ENCODE data around the gene TFAP2C.
"Not testable (repeated sequence)": the region's sequence is repeated elsewhere in the genome, so short reads cannot be mapped to it uniquely, and the experiment has no call there.

TFAP2C gene

DNA sequence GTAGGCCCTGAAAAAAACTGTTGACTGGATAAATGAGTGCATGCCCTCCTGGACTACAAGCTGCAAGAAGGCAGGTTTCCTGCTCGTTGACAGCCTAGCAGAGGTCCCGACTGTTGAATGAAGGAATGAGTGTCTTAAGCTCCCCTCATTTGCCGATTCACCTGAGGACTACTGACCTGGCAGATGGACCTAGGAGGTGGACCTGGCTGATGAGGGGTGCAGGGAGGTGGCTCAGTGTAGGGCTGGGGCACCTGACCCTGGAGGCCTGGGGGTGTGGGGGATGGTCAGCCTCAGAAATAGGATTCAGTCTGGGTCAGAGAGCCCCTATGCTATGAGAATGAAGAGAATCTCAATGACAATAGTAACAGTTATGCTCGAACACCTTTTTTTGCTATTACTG, 11.6 kb upstream of the TFAP2C start:
- no peak for DNase-seq (ENCODE audit: low read depth)

DNA sequence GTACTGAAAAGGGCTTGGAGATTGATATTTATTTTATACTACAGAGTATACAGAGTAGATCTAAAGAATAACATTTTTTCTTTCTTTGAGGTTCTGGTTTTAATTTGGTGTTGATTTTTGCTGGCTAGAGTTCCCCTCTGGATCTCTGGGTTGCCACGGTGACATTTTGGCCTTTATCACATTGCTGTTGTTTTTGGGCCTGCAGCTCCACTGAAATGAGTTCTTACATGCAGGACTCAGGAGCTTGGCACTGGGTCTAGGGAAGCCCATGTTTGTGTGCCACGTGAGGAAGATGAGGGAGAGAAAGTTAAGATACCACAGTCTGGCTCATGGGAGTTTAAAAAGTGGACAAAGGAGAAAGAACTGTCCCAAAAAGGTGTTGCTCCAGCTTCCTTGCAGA, 7.4 kb upstream of the TFAP2C start:
- no peak for DNase-seq (ENCODE audit: low read depth)

DNA sequence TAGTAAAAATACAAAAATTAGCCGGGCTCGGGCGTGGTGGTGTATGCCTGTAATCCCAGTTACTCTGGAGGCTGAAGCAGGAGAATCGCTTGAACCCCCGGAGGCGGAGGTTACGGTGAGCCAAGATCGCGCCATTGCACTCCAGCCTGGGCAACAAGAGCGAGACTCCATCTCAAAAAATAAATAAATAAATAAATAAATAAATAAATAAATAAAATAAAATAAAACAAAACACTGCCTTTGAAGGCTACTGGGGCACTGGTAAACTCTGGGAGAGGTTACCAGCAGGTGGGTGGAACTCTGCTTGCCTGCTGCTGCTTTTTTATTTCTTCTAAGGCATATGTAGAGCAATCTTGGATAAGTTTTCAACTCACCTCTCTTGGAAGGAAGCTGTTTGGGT, 5.2 kb upstream of the TFAP2C start:
- not testable (repeated sequence) for DNase-seq (ENCODE audit: low read depth)

DNA sequence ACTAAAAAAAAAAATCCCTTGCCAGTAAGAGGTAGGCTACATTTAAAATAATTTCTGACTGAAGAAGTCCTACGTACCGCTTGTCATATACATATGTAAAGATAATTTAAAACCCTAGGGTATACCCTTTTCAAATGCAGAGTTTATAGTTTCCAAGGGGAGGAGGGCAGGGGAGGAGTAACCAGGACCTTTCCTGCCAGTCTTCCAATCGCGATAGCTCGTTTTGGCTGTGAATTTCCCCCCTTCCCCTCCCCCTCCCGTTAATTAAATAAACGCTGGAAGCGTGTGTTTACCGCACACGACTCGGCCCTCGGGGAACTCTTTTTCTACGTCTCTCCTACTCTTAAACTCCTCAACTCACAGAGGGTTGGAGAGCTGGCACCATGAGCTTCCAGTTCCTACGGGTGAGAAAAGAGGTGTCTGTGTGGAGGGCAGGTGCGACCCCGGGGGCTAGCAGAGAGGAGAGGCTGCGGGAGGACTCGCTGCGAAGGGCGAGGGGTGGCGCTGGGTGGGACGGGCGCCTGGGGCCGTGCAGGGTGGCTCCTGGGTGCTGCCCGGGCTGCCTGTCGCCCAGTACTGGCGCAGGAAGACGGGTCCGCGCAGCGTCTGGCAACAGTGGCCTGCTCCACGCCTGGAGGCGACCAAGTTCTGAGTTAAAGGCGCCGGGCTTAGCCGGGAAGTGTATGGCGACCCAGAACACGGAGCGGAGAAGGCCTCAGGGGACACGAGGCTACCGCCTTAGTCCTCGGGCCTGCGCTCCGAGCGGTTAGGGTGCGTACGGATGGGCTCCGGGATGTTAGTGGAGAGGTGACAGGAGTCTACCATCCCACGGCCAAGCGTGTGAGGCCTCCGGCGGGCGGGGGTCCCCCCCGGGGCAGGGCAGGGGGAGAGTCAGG, 4.1 kb upstream of the TFAP2C start:
- no peak for DNase-seq (ENCODE audit: low read depth)

DNA sequence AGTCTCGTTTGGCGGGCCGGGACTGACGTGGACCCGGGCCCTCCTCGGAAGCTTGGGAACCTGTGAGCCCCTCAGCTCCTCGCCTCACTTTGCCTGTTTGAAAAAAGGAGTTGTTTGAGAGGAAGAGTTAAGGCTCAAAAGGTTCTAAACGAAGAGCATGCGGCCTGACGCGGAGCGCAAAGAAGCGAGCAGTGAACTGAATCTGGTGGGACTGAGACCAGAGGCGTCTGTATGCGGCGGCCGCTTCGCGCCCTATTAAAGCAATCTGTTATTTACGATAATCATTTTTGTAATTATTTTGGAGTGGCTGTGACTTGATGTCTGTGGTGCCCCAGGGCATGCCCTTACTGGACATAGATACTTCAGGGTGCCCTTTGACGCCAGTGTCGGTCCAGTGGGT, 3.3 kb upstream of the TFAP2C start:
- no peak for DNase-seq (ENCODE audit: low read depth)

DNA sequence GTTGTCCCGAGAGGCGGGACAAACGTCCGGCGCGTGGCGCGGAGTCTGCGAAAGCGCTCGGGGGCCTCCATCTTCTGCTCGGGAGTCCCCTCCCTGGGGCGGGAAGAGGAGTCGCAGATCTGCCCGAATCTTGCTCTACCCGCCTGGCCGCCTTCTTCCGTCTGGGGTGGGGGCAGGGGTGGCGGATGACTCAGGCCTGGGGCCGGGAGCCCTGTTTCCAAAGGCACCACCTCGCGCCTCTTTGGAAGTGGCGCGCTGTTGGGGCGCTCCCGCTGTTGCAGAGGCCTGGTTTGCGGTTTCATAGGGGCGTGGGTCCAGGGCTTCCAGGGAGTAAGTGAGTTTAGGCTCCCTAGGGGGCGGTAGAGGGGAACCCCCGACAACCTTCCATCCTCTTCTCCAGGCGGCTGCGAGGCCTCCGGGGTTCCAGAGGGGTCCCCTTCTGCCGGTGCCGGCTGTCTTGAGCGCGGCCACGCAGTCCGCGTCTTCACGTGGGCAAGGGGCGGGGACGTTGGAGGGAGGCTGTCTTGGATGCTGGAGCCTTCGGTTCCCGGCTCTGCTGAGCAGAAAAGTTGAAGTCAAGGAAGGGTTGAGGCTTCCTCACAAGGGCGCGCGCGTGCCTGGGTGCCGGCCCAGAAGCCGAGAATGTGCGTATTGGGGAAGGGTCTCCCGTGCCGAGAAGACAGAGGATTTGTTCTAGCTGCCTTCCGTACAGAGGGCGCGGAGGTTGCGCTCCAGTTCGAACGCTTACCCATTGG, 2.6 kb upstream of the TFAP2C start:
- DNase-seq (ENCODE audit: low read depth) = no peak

DNA sequence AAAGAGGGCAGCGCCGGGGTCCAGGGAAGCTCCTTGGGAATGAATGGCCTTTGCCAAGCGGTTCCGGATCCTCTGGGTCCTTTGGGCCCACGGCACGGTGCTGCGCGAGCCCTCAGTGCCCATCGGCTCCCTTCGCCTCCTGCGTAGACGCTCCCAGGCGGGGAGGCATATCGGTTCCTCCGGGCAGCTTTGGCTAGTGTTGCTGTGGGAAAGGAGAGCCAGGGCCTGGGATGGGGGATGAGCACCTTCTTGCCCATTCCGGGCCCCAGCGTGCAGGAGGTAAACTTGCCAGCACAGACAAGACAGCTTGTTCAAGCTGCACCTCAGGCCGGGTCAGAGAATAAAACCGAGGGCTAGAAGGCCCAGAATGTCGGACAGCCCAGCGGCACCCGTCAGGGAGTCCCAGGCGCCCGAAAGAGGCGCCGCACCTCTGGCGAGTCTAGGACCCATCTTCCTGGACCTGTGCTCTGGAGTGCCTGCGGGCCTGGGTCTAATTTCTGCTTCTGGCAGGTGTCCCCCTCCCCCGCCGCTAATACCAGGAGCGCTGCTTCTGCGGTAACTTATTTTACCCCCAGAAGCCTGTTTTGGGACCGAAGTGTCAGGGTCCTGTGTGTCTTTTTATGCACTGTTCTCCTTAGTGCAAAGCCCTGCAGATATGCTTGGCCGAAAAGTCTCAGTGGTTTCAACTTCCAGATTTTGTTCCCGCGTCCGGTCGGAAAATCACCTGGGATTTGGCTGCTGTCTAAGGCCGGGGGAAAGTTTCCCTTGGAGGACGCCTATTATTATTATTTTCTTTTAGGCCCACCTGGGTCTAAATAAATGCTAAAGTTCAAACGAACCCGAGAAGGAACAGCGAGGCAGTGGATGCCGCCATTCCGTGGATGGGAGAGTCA, 1.7 kb upstream of the TFAP2C start:
- DNase-seq (ENCODE audit: low read depth) = no peak

DNA sequence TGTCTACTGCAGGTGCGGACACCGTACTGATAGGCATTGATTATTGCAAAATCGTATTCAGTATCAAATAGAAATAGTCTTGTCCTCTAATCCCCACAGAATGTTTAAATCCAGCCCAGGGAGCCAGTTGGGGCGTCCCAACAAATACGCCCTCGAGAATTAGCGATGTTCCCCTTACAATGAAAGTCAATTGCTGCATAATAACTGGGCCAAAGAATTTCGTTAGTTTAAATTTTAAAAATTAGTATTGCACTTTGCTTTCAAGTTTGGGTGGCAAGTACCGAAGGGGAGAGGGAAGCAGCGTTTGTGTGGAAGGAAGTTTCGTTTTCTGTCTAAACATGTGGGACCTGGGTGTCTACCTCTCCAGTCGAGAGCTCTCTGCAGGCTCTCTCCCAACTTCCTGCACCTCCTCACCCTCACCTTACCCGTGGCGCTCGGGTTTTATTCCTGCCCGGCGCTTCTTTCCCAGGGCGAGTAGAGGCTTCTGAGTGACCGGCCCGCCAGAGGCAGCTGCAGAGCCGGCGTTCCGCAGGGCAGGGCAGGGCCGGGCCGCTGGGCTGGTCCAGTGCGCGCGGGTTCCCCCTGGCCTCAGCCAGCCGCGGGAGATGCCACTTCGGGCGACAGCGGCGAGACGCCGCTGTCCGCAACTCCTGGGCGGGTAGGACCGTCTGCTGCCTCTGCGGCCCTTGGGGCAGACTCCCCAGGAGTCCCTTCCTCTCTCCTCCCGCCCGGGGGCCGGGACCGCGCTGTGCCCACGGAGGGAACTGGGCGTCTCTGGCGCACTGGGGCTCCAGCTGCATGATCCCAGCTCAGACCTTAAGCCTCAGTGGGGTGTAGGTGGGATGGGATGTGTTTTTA, 862 bp upstream of the TFAP2C start:
- DNase-seq (ENCODE audit: low read depth) = no peak

DNA sequence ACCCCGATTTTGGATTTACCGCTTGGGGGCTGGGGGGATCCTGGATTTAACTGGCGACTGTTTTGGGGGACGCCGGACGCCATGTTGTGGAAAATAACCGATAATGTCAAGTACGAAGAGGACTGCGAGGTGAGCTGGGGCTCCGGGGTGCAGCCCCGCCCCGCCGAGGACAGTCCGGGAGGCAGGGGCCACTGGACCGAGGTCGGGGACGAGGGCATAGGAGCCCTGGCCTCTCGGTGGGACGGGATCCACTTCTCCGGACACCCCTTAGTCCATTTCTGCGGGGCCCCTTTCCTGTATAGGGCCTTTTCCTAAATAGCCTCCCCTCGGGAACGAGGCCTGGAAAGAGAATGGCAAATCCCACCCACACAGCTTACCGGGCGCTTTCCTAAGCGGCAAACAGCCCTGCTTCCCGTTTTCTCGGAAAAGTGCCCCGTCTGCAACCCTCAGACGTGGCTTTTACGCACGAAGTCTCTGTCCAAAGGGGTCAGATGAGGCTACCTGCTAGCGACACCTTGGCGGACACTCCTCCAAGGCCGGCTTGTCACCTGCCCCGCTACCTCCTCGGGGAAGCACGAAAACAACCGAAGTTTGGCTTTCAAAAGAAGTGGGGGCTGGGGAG, 469 bp downstream of the TFAP2C start:
- no peak for DNase-seq (ENCODE audit: low read depth)

DNA sequence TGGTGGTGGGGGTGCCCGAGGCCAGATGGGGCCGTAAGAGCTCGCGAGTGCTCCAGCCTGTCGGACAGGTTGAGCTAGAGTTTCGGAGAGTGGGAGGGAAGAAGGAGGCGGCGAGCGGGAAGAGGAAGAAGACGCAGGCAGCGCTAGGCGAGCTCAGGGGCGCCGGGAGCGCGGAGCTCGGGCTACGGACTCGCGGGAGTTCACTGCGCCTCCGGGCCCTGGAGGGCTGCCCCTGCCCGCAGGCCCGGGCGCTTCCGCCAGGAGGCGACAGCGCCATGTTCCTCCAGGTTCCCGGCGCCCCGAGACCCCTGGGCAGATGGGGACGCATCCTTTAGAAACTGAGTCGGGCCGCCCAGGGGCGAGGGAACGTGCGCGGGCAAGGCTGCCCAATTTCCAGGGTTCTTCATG, 984 bp downstream of the TFAP2C start:
- no peak for DNase-seq (ENCODE audit: low read depth)

DNA sequence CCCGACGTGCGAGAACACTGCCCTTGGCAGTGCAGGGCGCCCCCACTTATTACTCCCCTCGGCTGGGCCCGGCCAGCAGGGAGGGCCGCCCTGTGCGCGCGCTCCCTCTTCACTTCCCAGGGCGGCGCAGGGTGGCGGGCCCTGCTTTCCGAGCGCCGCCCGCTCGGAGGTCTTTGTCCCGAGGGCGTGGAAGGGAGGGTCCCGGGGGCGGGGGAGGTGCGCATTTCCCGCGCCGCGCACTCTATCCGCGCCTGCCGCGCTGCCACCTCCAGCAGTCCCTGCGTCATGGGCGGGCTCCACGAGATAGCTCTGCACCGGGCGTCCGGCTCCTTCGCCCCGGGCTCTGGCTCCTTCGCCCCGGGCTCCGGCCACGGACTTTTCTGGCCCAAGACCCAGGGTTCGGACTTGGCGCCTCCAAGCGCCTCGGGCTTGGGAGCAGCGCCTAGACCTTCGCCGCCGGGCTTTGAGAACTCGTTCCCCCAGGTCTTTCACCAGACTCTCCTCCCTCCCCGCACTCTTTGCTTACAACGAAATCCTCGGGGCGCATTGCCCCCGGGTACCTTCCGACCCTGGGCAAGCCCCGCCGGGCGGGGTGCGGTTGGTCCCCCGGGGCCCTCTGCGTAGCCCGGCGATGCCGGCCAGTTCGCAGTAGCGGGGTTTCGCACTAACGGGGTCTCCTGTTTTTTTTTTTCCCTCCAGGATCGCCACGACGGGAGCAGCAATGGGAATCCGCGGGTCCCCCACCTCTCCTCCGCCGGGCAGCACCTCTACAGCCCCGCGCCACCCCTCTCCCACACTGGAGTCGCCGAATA, 1.6 kb downstream of the TFAP2C start:
- no peak for DNase-seq (ENCODE audit: low read depth)

DNA sequence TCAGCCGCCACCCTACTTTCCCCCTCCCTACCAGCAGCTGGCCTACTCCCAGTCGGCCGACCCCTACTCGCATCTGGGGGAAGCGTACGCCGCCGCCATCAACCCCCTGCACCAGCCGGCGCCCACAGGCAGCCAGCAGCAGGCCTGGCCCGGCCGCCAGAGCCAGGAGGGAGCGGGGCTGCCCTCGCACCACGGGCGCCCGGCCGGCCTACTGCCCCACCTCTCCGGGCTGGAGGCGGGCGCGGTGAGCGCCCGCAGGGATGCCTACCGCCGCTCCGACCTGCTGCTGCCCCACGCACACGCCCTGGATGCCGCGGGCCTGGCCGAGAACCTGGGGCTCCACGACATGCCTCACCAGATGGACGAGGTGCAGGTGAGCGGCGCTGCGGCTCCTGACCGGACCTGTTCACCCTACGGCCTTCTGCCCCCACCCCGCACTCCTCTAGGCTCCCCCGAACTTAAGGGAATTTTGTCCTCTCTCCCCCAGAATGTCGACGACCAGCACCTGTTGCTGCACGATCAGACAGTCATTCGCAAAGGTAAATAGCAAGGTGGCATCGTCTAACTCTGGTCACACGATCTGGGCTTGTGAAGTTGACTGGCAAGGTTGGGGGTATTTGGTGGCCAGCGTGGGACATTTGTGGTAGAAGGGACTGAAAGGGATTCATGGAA, 2.3 kb downstream of the TFAP2C start:
- no peak for DNase-seq (ENCODE audit: low read depth)

DNA sequence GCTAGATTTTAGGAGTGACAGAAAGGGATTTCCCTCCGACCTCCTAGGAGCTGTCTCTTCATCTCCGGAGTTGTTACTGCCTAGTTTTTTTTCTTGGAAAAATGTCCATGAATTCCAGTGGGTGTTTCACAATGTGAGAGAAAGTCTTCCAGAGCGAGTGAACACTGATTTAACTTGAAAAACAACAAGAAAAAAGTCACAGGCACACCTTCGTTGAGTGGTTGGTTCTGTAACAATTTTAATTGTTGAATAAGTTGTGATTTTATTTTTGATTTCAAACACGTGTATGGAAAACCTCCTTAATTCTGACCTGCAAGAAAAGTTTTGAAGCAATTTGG, 2.9 kb downstream of the TFAP2C start:
- no peak for DNase-seq (ENCODE audit: low read depth)

DNA sequence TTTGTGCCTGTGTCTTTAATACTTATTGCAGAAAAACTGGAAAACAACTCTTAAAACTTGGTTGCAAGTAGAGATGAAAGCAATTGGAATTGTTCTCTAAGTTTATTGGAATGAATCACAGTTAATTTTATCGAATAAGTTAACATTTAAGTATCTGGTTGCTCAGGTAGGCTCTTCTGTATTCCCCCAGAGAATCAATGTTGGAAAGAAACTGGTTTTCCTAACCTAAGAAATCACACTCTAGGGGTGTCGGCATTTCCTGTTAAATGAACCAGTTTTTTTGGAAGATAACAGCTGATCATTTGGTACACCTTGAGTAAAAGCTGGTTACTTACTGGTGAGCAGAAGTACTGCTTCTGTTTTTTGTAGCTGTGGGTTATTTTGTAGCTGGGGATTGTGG, 5.2 kb downstream of the TFAP2C start:
- DNase-seq (ENCODE audit: low read depth) = no peak

DNA sequence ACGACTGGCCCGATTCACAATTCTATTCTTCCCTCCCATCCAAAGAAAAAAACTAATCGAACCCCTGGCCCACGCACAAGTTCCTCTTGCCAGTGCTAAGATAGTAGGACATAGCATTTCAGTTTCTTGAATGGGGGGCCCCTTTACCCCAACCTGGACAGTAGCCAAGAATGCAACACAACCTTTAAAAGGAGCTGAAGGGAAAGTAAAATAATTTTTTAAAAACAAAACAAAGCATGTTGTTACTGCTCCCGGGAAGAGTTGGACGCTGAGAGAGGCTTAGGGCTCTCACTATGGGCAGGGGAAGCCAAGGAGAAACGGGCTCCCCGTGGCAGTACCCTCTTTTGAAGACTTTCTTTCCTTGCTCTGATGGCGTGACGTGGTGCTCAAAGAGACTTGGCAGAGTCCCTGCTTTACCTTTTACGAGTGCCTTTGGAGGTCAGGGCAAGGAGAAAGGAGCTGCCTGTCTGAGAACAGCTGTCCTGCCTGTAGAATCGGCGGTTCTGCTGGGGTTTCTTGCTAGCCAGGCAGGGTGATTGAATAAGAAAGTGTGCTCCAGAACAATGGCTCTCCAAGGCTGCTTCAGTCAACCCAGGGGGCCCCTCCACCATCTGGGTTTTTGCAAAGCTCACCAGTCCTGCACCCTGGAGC, 5.8 kb downstream of the TFAP2C start:
- DNase-seq (ENCODE audit: low read depth) = no peak

DNA sequence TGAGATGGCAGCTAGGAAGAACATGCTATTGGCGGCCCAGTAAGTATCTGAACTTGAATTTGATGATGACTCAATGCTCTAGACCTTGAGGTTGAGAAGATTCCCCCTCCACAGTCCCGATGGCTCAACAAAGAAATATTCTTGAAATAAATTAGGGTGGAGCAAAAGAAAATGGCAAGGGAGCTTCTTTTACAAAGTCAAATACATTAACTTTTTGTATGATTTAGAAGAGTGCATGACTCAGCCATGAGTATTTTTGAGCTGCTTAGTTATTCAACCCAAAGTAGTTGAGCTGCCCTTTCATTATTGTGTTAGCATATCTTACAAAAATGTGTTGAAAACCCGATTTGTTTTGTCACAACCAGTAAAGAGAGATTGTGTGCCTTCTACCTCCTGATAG, 7.6 kb downstream of the TFAP2C start:
- DNase-seq (ENCODE audit: low read depth) = no peak

DNA sequence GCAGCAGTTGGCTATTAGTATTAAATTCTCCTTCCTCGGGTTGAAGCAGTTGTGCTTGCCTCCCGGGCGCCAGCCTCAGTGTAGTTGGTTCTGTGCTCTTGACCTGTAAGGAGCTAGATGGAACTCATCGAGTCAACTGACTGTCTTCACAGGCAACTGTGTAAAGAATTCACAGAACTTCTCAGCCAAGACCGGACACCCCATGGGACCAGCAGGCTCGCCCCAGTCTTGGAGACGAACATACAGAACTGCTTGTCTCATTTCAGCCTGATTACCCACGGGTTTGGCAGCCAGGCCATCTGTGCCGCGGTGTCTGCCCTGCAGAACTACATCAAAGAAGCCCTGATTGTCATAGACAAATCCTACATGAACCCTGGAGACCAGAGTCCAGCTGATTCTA, 8.5 kb downstream of the TFAP2C start:
- DNase-seq (ENCODE audit: low read depth) = no peak

DNA sequence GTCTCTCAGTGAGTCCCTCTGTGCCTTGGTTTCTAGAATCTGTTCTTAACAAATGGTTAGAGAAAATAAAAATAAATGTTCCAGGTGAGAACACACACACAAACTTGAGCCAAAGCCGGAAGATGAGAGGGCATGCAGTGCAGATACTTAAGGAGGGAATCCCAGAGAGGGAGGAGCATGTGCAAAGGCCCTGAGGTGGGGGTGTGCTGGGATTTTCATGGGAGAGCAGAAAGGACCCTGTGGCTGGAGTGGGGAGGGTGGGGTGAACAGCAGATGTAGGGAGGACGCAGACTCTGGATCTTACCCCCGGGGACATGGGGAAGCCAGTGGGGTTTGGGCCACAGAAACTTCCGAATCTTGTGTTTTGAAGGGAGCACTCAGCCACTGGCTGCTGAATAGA, 17.5 kb downstream of the TFAP2C start:
- DNase-seq (ENCODE audit: low read depth) = no peak

DNA sequence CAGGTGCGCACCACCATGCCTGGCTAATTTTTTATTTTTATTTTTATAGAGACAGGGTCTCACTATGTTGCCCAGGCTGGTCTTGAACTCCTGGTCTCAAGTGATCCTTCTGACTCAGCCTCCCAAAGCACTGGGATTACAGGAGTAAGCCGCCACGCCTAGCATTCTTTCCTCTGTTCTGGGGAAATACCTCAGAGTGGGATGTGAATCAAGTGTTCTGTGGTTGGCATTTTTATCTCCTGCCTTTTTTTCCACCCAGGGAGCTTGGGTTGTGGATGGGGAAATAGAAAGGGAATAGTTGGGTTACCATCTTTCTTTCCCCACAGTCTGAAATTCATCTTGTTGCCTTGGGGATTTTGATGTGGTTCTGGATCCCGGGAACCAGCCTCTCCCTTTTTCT, 24.1 kb downstream of the TFAP2C start:
- DNase-seq (ENCODE audit: low read depth) = no peak
